GM23338 (cell line): ENCODE measurements around the gene TPRG1.

Experiments
- EZH2 ChIP-seq: fragments of 200-600 bp; sonication (generic); IDR thresholded peaks from one replicate; pipeline ENCODE4 v1.8.0; 2017; ENCODE audit warnings: antibody characterized with exemption, mild to moderate bottlenecking, low read depth; ENCODE audit not compliant: unreplicated experiment
- POLR2AphosphoS5 ChIP-seq: IDR thresholded peaks from 2 replicates; pipeline ENCODE4 v1.6.1; 2016; ENCODE audit warnings: antibody characterized with exemption, low read depth
- TF ChIP-seq, protein P1 (sequence below), 2 experiments: fragments of 200-600 bp in 1 of 2; sonication (generic) in 1 of 2; conservative IDR thresholded peaks; 2 replicates each; pipeline versions ENCODE4 v1.5.1 to v1.6.1; 2016 to 2017; ENCODE audit warnings: antibody characterized with exemption in 2 of 2, low read depth in 2 of 2, mild to moderate bottlenecking in 2 of 2, moderate library complexity in 1 of 2

DNA sequence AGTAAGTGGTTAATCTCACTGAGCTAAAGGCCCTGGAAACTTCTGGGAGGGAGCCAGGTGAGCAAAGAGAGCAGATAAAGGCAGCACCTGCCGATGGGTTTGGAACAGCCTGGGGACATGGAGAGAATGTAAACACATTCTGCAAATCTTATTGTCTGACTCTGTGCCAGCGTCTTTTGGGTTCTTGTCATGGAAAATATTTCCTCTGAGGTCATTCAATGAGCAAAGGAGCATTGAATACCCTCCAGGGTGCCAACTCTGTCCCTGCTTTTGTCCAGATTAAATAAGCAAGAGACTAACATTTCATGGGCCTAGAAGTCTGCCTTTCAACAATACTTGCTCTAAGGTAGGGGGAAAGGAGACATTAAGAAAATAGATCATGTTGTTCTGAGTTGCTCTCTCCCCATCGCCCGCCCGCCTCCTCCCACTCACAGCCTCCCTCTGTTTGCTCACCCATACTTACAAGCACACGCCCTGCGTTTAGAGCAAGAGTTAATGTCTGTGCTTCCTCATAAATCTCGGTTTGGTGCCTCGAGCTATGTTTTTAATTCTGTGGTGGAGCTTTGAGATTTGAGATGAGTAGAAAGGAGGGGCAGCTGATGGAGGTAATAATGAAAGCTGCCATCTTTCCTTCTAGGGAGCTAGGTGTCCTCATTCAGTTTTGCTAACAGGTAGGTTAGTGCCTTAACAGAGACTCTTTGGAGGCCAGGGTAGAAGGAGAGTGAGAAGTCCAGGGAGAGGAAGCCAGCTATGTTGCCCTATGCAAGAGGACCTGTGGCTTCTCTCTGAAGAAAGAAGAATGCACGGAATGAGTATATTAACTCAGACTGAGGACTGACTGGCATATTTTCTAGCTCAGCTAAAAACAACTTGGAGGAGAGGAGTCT is 132.9 kb downstream of the TPRG1 start:
- TF ChIP-seq, protein P1, sequence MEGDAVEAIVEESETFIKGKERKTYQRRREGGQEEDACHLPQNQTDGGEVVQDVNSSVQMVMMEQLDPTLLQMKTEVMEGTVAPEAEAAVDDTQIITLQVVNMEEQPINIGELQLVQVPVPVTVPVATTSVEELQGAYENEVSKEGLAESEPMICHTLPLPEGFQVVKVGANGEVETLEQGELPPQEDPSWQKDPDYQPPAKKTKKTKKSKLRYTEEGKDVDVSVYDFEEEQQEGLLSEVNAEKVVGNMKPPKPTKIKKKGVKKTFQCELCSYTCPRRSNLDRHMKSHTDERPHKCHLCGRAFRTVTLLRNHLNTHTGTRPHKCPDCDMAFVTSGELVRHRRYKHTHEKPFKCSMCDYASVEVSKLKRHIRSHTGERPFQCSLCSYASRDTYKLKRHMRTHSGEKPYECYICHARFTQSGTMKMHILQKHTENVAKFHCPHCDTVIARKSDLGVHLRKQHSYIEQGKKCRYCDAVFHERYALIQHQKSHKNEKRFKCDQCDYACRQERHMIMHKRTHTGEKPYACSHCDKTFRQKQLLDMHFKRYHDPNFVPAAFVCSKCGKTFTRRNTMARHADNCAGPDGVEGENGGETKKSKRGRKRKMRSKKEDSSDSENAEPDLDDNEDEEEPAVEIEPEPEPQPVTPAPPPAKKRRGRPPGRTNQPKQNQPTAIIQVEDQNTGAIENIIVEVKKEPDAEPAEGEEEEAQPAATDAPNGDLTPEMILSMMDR (conservative IDR thresholded peaks at IDR 0.05; ENCODE audit: low read depth in 2 of 2) = no peak
- TF ChIP-seq EZH2 (no peak), POLR2AphosphoS5 (no peak)
